K562 treated with DMSO at 1 percent for 12 hours (cell line): ENCODE measurements around the gene TNN. TPM values are rescaled to one million over a fixed set of nuclear protein-coding genes. Genes with fewer than 3 reads are reported as not detected.

Experiments
- total RNA-seq: library from RNA; unstranded; fragments of 300-600 nt; gene quantifications from 2 replicates; pipeline ENCODE4 v1.2.3, GENCODE V29; 2022; ENCODE audit not compliant: insufficient read depth

The TNN gene
- total RNA-seq, result 0.14 TPM in 1 of 2 replicates, not detected in the other

GRCh38 chr1:175067362-175068106, at the start of gene TNN:
TNN (plus strand) TSS chr1:175067833; CDS start chr1:175077419, 9,586 bp downstream.

GRCh38 chr1:175023043-175023921, 44.4 kb upstream of the TNN start, which contains the start of gene MRPS14:
MRPS14 (minus strand) TSS chr1:175023425; CDS start chr1:175023408, 17 bp downstream.

GRCh38 chr1:175192630-175193526, 125.2 kb downstream of the TNN start, which contains the start of gene KIAA0040:
KIAA0040 (minus strand) TSS chr1:175192776; CDS start chr1:175161013, 31,763 bp downstream.

Other genes starting within 250 kb of the TNN start
- 156 and 213 TPM in 2 replicates for gene CACYBP, start 67.9 kb upstream of the TNN start, total RNA-seq
- gene MRPS14, start 44.4 kb upstream of the TNN start, total RNA-seq, result 11.3 and 20.7 TPM in 2 replicates
- gene KIAA0040, start 124.9 kb downstream of the TNN start, total RNA-seq, result 9.9 and 30.8 TPM in 2 replicates